ENCODE results near the gene PDE4B.
"Not testable (repeated sequence)": the region's sequence is repeated elsewhere in the genome, so short reads cannot be mapped to it uniquely, and the experiment has no call there.

The PDE4B gene

GRCh38 chr1:66135161-66135560, 342.5 kb downstream of the PDE4B start:
- no peak for DNase-seq (ENCODE audit: low spot score)

GRCh38 chr1:66136423-66136822, 343.7 kb downstream of the PDE4B start:
- not testable (repeated sequence) for DNase-seq (ENCODE audit: low spot score)

GRCh38 chr1:66137235-66137634, 344.5 kb downstream of the PDE4B start:
- DNase-seq (ENCODE audit: low spot score), result no peak

- no peak for DNase-seq (ENCODE audit: low spot score)
These were observed 345.9 kb downstream of the PDE4B start for GRCh38 chr1:66138613-66139012.

GRCh38 chr1:66140072-66140471, 347.4 kb downstream of the PDE4B start:
- DNase-seq (ENCODE audit: low spot score), result no peak

GRCh38 chr1:66143651-66144050, 351.0 kb downstream of the PDE4B start:
- DNase-seq (ENCODE audit: low spot score), result no peak

DNA sequence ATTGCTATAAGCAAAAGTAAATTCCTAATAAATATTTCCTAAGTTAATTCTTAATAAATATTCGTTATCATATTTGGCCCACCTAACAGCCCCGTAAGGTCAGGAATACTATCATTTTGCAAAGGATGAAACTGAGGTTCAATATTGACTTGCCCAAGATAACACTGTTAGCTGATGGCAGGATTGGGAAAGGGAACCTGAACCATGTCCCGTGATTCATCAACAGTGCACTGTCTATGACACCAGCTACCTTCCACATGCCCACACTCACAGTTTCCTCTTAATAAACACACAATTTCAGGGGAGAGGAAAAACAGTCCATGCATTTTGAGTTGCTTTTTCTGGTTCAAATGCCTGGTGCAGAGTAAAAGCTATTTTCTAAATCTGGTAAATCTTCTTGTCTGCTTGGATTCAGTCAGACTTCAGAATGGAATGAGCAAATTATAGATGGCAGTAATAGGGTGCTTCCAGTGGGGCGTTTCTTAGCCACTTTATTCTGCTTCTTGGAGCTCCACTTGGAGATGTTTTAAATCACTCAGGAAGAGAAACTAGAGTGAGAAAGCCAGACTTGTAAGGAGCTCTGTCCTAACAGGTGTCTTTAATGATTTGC, 354.6 kb downstream of the PDE4B start:
- peak; percentile 8 for DNase-seq (ENCODE audit: low spot score)

DNA sequence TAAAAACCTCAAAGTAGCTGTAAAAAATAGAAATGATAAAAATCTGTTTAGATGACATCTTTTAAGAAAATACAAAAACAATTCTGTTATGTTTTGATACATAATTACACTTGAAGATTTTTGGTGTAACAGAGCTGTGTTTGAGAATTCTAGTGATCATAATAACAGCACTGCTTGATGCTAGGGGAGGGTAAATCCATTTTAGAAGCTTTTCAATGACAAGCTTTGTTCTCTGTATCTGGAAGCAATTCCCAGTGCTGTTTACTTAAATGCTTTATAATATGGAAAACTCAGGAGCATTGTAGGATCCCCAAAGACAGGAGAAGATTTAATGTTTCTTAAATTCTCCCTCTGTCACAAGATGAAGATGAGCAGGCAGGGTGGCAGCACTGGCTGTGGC, 359.3 kb downstream of the PDE4B start:
- DNase-seq (ENCODE audit: low spot score), result no peak

- no peak for DNase-seq (ENCODE audit: low spot score)
These were observed 361.7 kb downstream of the PDE4B start for GRCh38 chr1:66154394-66154793.

DNA sequence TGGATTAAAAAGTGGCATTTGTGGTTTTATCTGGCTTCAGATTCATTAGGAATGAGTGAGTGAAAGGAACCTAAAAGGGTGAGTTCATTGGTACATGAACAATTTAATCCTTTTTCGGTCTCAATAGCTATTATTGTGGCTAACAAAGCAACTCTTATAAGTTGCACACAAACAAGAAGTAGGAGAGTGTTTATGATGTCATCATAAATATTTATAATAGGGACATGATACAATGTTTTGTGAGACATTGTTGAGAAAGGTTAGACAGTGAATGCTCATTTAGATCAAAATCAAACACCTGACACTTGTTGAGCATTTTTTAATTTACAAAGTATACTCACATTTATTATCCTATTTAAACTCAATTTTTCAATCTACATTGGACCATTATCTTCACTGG, 363.4 kb downstream of the PDE4B start:
- no peak for DNase-seq (ENCODE audit: low spot score)

DNA sequence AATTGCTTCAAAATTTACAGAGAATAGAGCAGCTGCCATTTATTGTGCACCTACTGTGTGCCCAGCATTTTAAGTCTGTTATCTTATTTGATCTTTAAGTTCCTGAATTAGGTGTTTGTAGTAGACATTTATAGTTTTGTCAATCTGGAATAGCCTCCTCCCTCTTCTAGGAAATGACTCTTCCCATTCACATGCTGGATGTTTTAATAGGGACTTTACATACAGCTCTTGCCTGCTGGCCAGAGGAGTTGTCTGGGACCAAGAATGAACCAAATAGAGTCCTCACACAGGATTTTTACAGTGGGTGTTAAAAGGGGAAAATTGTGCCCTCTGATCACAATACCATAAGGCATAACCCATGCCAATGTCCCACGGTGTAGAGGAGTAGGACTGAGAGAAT, 367.1 kb downstream of the PDE4B start:
- DNase-seq (ENCODE audit: low spot score), result no peak

DNA sequence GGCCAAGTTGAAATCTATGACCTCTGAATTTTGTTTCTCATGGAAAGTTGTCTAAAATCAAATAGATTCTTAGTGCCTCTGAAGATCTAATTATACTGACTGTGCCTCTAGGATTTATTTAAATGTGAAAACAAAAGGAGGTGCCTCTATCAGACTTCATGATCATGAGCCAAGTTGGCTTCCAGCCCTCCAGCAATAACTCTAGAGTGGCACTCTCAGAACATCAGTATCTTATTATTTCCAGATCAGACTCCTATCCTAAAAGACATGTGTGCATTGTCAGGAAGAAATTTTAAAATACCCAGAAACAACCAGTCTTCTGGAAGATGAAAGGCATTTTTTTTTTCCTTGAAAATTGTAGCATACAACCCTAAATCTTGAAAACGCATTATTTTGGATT, 368.0 kb downstream of the PDE4B start:
- no peak for DNase-seq (ENCODE audit: low spot score)

DNA sequence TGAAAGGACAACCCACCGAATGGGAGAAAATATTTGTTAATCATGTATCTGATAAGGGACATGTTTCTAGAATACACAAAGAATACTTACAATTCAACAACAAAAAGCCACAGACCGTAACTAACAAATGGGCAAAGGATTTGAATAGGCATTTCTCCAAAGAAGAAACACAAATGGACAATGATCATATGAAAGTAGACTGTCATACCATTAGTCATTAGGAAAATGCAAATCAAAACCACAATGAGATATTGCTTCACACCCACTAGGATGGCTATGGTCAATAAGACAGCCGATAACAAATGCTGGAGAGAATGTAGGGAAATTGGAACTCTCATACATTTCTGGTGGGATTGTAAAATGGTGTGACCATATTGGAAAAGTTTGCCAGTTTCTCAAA, 374.1 kb downstream of the PDE4B start:
- DNase-seq (ENCODE audit: low spot score), result no peak

- no peak for DNase-seq (ENCODE audit: low spot score)
These were observed 374.6 kb downstream of the PDE4B start for GRCh38 chr1:66167267-66167666.

GRCh38 chr1:66168467-66168887, 375.8 kb downstream of the PDE4B start:
- no peak for DNase-seq (ENCODE audit: low spot score)

DNA sequence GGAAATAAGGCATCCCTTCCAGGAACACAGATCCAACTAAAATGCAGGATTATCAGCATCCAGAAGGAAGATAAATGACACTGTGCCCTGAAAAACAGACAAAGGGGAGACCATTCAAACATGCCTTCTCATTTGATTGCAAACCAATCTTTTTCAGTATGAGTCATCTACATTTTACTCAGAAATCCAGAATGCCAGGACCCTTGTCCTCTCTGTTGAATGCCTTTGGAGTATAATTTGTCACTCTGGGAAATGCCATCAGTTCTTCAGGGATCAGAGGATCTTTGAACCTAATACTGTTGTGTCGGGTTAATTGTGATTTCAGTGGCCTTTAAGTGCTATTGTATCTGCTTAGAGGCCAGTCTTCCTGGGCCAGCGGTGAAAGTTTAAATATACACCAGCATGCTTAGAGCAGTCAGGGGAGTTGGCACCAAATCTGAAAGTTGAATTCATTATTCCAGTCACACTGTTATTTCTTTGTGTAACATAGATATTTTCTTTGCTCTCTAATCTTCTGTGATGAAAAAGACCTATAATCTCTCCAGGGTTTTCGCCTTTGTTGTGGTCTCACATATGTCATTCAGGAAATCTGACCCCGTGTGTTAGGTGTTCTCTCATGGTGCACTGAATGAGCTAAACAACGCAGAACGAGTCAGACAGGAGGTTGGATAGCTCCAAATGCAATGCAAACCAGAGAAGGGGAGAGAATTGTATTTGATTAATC, 376.4 kb downstream of the PDE4B start:
- DNase-seq (ENCODE audit: low spot score), result no peak

DNA sequence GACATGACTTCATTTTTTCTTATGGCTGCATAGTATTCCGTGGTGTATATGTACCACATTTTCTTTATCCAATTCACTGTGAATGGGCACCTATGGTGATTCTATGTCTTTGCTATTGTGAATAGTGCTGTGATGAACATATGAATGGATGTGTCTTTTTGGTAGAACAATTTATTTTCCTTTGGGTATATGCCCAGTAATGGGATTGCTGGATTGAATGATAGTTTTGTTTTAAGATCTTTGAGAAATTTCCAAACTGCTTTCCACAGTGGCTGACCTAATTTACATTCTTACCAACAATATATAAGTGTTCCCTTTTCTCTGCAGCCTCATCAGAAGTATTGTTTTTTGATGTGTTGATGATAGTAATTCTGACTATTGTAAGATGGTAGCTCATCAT, 379.6 kb downstream of the PDE4B start:
- no peak for DNase-seq (ENCODE audit: low spot score)

DNA sequence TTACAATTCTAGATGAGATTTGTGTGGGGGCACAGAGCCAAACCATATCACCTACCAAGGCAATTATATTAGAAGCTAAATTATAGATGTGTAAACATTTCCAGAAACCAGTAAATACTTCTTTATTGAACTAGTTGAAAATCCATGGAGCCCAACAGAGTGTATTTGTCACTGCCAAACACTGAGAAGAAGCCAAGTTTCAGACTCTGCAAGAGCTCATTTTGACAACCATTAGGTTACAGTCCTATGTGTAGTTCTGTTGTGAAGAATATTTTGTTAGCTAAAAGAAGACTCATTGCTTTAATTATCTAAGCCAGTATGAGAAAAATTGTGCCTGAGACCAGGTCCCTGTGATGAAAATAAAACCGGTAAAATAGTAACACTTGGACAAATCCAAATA, 382.4 kb downstream of the PDE4B start:
- no peak for DNase-seq (ENCODE audit: low spot score)

DNA sequence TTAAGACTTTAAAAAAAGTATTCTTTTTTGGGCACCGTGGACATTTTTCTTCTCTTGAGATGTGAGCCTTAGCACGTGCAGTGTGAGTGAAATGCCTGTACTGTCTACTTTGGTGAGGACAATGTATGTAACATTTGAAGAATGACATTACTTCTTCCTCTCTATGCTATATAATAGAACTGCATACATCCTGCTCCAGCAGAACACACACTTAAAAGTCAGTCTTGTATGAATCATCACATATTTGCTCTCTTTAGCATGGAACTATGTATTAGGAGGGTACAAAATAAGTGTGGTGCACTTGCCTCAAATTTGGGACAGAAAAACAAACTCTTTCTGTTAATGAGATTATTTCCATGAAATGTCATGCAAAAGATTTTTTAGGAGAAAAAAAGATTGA, 382.9 kb downstream of the PDE4B start:
- no peak for DNase-seq (ENCODE audit: low spot score)

- DNase-seq (ENCODE audit: low spot score), result no peak
These were observed 383.5 kb downstream of the PDE4B start for GRCh38 chr1:66176012-66176715.

GRCh38 chr1:66176832-66177231, 384.1 kb downstream of the PDE4B start:
- DNase-seq (ENCODE audit: low spot score), result no peak

GRCh38 chr1:66177510-66177909, 384.8 kb downstream of the PDE4B start:
- no peak for DNase-seq (ENCODE audit: low spot score)

DNA sequence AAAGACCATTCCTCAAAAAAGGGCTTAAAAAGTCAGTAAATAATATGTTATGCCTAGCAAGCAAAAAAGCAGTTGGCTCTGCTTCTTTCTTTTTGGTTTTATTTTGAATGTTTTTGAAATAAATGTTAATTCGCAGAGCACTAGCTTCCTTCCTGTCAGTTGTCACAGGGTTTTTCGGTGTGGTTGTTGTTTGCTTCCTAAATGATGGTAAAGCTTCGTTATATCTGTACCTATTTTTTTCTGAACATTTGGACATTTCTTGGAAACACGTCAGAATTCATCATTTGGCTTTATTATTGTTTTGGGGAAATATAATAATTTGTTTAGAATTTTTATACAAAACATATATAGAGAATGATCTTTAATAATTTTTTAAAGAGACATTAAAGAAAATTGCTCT, 389.3 kb downstream of the PDE4B start:
- DNase-seq (ENCODE audit: low spot score), result no peak

Data from HuH-7.5 (cell line).